Endothelial cell of umbilical vein (primary cell): ENCODE data around the gene PPIL1. TPM values are rescaled to one million over a fixed set of nuclear protein-coding genes. Genes with fewer than 3 reads are reported as not detected.

Source experiments
- BruUV-seq: library from RNA; stranded (reverse); fragments of 400-500 nt; replicated peaks from 2 replicates; lab custom pipeline; 2021; lab: Mats Ljungman, UMichigan
- CTCF ChIA-PET: fragments of 300-600, 350-600 bp; sonication (Branson Sonifier 250); formaldehyde crosslinking; loops from one replicate; lab custom pipeline; 2021; ENCODE audit warnings: antibody characterized with exemption, inconsistent platforms; lab: Charles Lee
- POLR2A ChIA-PET: fragments of 300-600, 350-600 bp; sonication (Branson Sonifier 250); formaldehyde crosslinking; loops from one replicate; lab custom pipeline; 2021; ENCODE audit warnings: antibody characterized with exemption, inconsistent platforms; lab: Charles Lee
- DNase-seq: peaks from one replicate; pipeline ENCODE4 v3.0.0-alpha.2; 2011; ENCODE audit warnings: low read depth, low spot score
- FAIRE-seq: peaks from 2 replicates; lab custom pipeline; 2011; peaks lifted over from hg19 to GRCh38; lab: Jason Lieb, UNC
- H2AFZ ChIP-seq: 2 replicates; pipeline ENCODE4 v1.6.0; 2012; ENCODE audit warnings: low read depth, low read length, control low read depth, inconsistent platforms
- H3K27ac ChIP-seq: 2 replicates; pipeline ENCODE4 v1.5.1; 2011; ENCODE audit warnings: low read depth, mild to moderate bottlenecking, control low read depth, low read length, moderate library complexity; ENCODE audit not compliant: insufficient read depth
- H3K27me3 ChIP-seq, 2 experiments: 2 replicates each; pipeline versions ENCODE4 v1.6.0 to v1.6.1; 2011; ENCODE audit warnings: low read length in 2 of 2, mixed read lengths in 1 of 2; ENCODE audit not compliant: control insufficient read depth in 2 of 2, insufficient read depth in 2 of 2
- H3K36me3 ChIP-seq, 2 experiments: 2 replicates in 1 of 2; 3 replicates in 1 of 2; pipeline ENCODE4 v1.5.1; 2011; ENCODE audit warnings: low read length in 2 of 2, mild to moderate bottlenecking in 1 of 2, moderate library complexity in 1 of 2; ENCODE audit not compliant: control insufficient read depth in 2 of 2, insufficient read depth in 2 of 2; ENCODE audit errors: extremely low read depth in 1 of 2
- H3K4me1 ChIP-seq: 3 replicates; pipeline ENCODE4 v1.5.1; 2011; ENCODE audit warnings: mild to moderate bottlenecking, low read length; ENCODE audit not compliant: control insufficient read depth, insufficient read depth; ENCODE audit errors: extremely low read depth
- H3K4me2 ChIP-seq: 2 replicates; pipeline ENCODE4 v1.6.1; 2011; ENCODE audit warnings: low read length, control low read depth, mixed read lengths; ENCODE audit not compliant: insufficient read depth
- H3K4me3 ChIP-seq, 3 experiments: fragments of 200-600 bp in 1 of 3; sonication (generic), shearing (Covaris generic) in 1 of 3; replicated peaks in 1 of 3; 2 replicates each; pipeline ENCODE4 v1.5.1; 2011 to 2016; ENCODE audit warnings: control low read depth in 3 of 3, low read length in 3 of 3, mild to moderate bottlenecking in 2 of 3, inconsistent platforms in 1 of 3, low read depth in 1 of 3, moderate library complexity in 1 of 3; ENCODE audit not compliant: insufficient read depth in 1 of 3
- H3K79me2 ChIP-seq: 2 replicates; pipeline ENCODE4 v1.6.0; 2012; ENCODE audit warnings: low read length, inconsistent platforms; ENCODE audit not compliant: control insufficient read depth, insufficient read depth
- H3K9ac ChIP-seq: replicated peaks from 2 replicates; pipeline ENCODE3; 2011; ENCODE audit warnings: low read length, control low read depth; ENCODE audit not compliant: insufficient read depth; ENCODE audit errors: extremely low read depth
- H3K9me1 ChIP-seq: replicated peaks from 3 replicates; pipeline ENCODE4 v1.6.0; 2011; ENCODE audit warnings: mild to moderate bottlenecking, low read length; ENCODE audit not compliant: control insufficient read depth, insufficient read depth; ENCODE audit errors: extremely low read depth
- H3K9me3 ChIP-seq: replicated peaks from 2 replicates; pipeline ENCODE4 v1.5.1; 2012; ENCODE audit warnings: low read length, inconsistent platforms; ENCODE audit not compliant: control insufficient read depth, insufficient read depth
- H4K20me1 ChIP-seq: replicated peaks from 2 replicates; pipeline ENCODE3; 2011; ENCODE audit warnings: mild to moderate bottlenecking, low read length; ENCODE audit not compliant: control insufficient read depth, insufficient read depth; ENCODE audit errors: extremely low read depth
- FOS ChIP-seq: IDR thresholded peaks from 2 replicates; pipeline ENCODE4 v1.6.1; 2011; ENCODE audit warnings: mild to moderate bottlenecking, low read length, moderate library complexity, borderline replicate concordance; ENCODE audit not compliant: insufficient read depth
- GATA2 ChIP-seq: IDR thresholded peaks from 2 replicates; pipeline ENCODE4 v1.7.0; 2011; ENCODE audit warnings: low read depth, mild to moderate bottlenecking, moderate library complexity, mixed read lengths, low read length; ENCODE audit not compliant: insufficient read length, insufficient read depth
- JUN ChIP-seq: IDR thresholded peaks from 2 replicates; pipeline ENCODE4 v1.6.1; 2011; ENCODE audit warnings: borderline replicate concordance, low read depth; ENCODE audit not compliant: insufficient read length, insufficient read depth
- MYC ChIP-seq: IDR thresholded peaks from one replicate; pipeline ENCODE4 v1.6.1; 2011; ENCODE audit warnings: mild to moderate bottlenecking, low read depth, low read length
- POLR2A ChIP-seq: IDR thresholded peaks from 2 replicates; pipeline ENCODE4 v1.6.1; 2012; ENCODE audit warnings: low read depth, mild to moderate bottlenecking, control low read depth, low read length
- POLR2AphosphoS5 ChIP-seq: IDR thresholded peaks from 2 replicates; pipeline ENCODE4 v1.6.1; 2012; ENCODE audit warnings: low read depth, mild to moderate bottlenecking, control low read depth, low read length, moderate library complexity; ENCODE audit not compliant: insufficient read depth
- dilution Hi-C: fragments of 300-500 bp; cut with MboI; formaldehyde crosslinking; loops from one replicate; pipeline ENCODE4 v1.15.0; 2019; ENCODE audit warnings: low sequenced_read_pairs; ENCODE audit not compliant: extremely low pct_ligation_motif_present
- intact Hi-C: fragments of 100-400 bp; cut with micrococcal nuclease; formaldehyde crosslinking; loops from one replicate; pipeline ENCODE4 v1.10.0; 2022
- polyA plus RNA-seq, 4 experiments: library from polyadenylated mRNA; depleted of rRNA in 3 of 4; stranded (reverse) in 3 of 4; unstranded in 1 of 4; fragments of >200 nt; gene quantifications; 2 replicates each; pipeline versions ENCODE4 v1.2.1 to v1.2.3, GENCODE V29; 2011 to 2012; ENCODE audit warnings: missing spikeins in 1 of 4
- total RNA-seq: library from RNA; stranded (reverse); gene quantifications from 2 replicates; pipeline ENCODE4 v1.2.3, GENCODE V29; 2021
- TF ChIP-seq, protein P1 (sequence below): IDR thresholded peaks from 2 replicates; pipeline ENCODE4 v1.6.1; 2011; ENCODE audit not compliant: insufficient read depth, insufficient read length
- TF ChIP-seq, protein P2 (sequence below), 2 donors: IDR thresholded peaks; 1 replicate in 1 of 2; 2 replicates in 1 of 2; pipeline ENCODE4 v1.5.1; 2011; ENCODE audit warnings: low read length in 2 of 2, mild to moderate bottlenecking in 2 of 2, moderate library complexity in 2 of 2, control low read depth in 1 of 2, inconsistent platforms in 1 of 2, low read depth in 1 of 2; ENCODE audit not compliant: insufficient read depth in 1 of 2; ENCODE audit errors: extremely low read depth in 1 of 2

PPIL1 gene
- total and polyA plus RNA-seq, 2 donors (not counting 3 experiments of a cell fraction or from before 2014, with no cell fraction given), result 28.6 to 35.6 TPM

DNA sequence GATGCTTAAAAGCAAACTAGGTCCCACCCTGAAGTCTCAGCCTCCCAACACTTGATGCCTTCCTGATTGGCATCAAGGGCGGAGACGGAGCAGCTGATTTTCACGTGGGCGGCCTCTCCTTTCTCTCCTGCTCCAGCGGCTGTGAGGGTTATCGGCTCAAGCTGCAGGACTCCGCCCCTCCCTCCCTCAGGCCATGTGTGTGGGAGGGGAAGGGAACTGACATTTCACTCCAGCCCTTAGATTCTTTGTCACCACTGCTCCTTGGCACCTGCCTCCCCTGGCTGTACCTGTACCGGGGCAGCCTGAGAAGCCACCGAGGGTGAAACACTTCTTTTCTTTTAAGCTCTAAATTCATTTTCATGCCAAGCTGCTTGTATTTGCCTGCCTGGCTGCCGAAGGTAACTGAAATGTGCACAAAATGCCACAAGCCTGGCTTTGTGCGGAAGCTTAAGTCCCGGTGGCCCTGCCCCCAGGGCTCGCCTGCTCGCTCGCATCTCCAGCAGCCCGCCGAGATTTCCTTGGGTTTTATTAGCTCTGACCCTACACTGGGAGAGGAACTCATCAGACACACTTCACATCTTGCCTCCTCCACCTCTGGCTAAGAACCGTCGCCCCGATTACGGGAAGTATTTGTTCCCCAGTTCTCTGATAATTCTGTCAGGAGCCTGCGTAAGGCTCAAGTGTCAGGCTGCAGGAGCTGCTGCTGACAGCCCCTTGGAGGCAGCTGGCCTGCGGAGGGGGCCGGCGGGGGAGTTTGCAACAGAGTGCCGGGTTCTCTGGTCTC lies 25.8 kb downstream of the PPIL1 start:
- dilution Hi-C loops, result no loop called here
- no peak for TF ChIP-seq JUN
- TF ChIP-seq FOS, result no peak
- TF ChIP-seq, protein P1, sequence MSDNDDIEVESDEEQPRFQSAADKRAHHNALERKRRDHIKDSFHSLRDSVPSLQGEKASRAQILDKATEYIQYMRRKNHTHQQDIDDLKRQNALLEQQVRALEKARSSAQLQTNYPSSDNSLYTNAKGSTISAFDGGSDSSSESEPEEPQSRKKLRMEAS, result no peak
- TF ChIP-seq, protein P2, sequence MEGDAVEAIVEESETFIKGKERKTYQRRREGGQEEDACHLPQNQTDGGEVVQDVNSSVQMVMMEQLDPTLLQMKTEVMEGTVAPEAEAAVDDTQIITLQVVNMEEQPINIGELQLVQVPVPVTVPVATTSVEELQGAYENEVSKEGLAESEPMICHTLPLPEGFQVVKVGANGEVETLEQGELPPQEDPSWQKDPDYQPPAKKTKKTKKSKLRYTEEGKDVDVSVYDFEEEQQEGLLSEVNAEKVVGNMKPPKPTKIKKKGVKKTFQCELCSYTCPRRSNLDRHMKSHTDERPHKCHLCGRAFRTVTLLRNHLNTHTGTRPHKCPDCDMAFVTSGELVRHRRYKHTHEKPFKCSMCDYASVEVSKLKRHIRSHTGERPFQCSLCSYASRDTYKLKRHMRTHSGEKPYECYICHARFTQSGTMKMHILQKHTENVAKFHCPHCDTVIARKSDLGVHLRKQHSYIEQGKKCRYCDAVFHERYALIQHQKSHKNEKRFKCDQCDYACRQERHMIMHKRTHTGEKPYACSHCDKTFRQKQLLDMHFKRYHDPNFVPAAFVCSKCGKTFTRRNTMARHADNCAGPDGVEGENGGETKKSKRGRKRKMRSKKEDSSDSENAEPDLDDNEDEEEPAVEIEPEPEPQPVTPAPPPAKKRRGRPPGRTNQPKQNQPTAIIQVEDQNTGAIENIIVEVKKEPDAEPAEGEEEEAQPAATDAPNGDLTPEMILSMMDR (IDR thresholded peaks at IDR 0.05; ENCODE audit: extremely low read depth in 1 of 2, insufficient read depth in 1 of 2, low read depth in 1 of 2, low read length in 2 of 2), result no peak
- no peak for TF ChIP-seq MYC
- TF ChIP-seq POLR2A, result no peak
- no peak for TF ChIP-seq GATA2
- TF ChIP-seq POLR2AphosphoS5, result no peak
- Histone ChIP-seq H3K4me1 (peaks cover 29% of the 10 kb centered on the region), H2AFZ (peak overlapping the region; percentile 52), H3K9me3 (no peaks in the 10 kb centered on the region), H3K4me2 (peak overlapping the region; percentile 34), H3K27me3 (no peaks in the 10 kb centered on the region), H3K9ac (no peak overlapping the region), H3K27ac (no peak overlapping the region), H3K36me3 (peaks cover 0 to 2% of the 10 kb centered on the region in 2 experiments), H4K20me1 (no peaks in the 10 kb centered on the region), H3K4me3 (no peak overlapping the region), H3K9me1 (no peaks in the 10 kb centered on the region), H3K79me2 (no peaks in the 10 kb centered on the region)
- FAIRE-seq, result peak; percentile 81
- POLR2A ChIA-PET, result no interaction called here
- CTCF ChIA-PET, result interaction anchor here (0.8 to 8.7 kb wide), 15 partner anchors 8 to 234 kb away, joined by 3 to 552 read pairs (median 5); partner anchors contain the start of gene MTCH1
- intact Hi-C loops, result no loop called here
- peak; percentile 48 for DNase-seq
- BruUV-seq, result no TSS peak
